ENCODE data around the gene CNTNAP5. TPM values are rescaled to one million over a fixed set of nuclear protein-coding genes. Genes with fewer than 3 reads are reported as not detected.

Gene CNTNAP5
- total and polyA plus RNA-seq, 7 donors = not detected

DNA sequence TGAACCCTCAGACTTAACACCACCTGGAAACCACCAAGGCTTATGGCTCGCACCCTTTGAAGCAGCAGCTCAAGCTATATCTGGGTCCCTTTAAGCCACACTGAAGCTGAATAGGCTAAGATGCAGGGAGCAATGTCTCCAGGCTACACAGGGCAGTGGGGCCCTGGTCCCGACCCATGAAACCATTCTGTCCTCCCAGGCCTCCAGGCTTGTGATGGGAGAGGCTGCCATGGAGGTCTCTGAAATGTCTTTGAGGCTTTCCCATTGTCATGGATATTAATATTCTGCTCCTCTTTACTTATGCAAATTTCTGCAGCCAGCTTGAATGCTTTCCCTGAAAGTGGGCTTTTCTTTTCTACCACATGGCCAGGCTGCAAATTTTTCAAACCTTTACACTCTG lies 608.7 kb downstream of the CNTNAP5 start:
- TF ChIP-seq, protein P1, sequence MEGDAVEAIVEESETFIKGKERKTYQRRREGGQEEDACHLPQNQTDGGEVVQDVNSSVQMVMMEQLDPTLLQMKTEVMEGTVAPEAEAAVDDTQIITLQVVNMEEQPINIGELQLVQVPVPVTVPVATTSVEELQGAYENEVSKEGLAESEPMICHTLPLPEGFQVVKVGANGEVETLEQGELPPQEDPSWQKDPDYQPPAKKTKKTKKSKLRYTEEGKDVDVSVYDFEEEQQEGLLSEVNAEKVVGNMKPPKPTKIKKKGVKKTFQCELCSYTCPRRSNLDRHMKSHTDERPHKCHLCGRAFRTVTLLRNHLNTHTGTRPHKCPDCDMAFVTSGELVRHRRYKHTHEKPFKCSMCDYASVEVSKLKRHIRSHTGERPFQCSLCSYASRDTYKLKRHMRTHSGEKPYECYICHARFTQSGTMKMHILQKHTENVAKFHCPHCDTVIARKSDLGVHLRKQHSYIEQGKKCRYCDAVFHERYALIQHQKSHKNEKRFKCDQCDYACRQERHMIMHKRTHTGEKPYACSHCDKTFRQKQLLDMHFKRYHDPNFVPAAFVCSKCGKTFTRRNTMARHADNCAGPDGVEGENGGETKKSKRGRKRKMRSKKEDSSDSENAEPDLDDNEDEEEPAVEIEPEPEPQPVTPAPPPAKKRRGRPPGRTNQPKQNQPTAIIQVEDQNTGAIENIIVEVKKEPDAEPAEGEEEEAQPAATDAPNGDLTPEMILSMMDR (IDR thresholded peaks at IDR 0.05) = no peak
- H3K27me3 ChIP-seq (ENCODE audit: insufficient read depth in 3 of 3, low read length in 2 of 3) = no peaks in the 10 kb centered on the region
- WGBS, 3 donors = 74 to 90% (median 82%) methylated on average over 2 of the region's 2 CpGs
- intact Hi-C loops (cut with DNase I) = no loop called here
- no peaks in the 10 kb centered on the region for H3K9me3 ChIP-seq
- no peak overlapping the region for H3K27ac ChIP-seq
- ATAC-seq (no peak), DNase-seq (no peak)
- no peaks in the 10 kb centered on the region for H3K4me1 ChIP-seq
- no peak overlapping the region for H3K4me3 ChIP-seq
- no peaks in the 10 kb centered on the region for H3K36me3 ChIP-seq (ENCODE audit: insufficient read depth in 1 of 2, low read depth in 1 of 2)

DNA sequence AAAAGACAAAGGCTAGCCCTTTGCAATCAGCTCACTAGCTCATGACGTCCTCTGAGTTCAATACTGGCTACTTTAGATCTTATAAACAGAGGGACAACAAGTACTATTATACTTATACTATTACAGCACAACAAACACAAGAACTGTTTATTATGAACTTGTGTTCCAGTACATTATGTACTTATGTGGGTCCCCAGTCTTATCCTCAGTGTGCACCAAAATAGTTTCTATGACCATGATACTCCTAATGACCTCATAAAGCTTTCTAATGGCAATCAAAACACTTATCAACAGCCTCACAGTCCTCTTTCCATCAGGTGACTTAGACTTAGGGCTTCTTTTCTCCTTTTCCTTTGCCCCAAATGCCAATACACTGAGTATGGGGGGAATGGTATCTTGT lies 614.4 kb downstream of the CNTNAP5 start:
- Histone ChIP-seq H3K27me3 (ENCODE audit: insufficient read depth in 3 of 3, low read length in 2 of 3) (no peaks in the 10 kb centered on the region), H3K4me1 (no peaks in the 10 kb centered on the region), H3K4me3 (no peak overlapping the region), H3K9me3 (no peaks in the 10 kb centered on the region), H3K36me3 (ENCODE audit: insufficient read depth in 1 of 2, low read depth in 1 of 2) (no peaks in the 10 kb centered on the region), H3K27ac (no peak overlapping the region)
- TF ChIP-seq, protein P1 (IDR thresholded peaks at IDR 0.05) = no peak
- WGBS, 3 donors = 57 to 59% (median 57%) methylated on average over 1 of the region's 1 CpG
- DNase-seq (no peak), ATAC-seq (no peak)
- intact Hi-C loops (cut with DNase I) = no loop called here

DNA sequence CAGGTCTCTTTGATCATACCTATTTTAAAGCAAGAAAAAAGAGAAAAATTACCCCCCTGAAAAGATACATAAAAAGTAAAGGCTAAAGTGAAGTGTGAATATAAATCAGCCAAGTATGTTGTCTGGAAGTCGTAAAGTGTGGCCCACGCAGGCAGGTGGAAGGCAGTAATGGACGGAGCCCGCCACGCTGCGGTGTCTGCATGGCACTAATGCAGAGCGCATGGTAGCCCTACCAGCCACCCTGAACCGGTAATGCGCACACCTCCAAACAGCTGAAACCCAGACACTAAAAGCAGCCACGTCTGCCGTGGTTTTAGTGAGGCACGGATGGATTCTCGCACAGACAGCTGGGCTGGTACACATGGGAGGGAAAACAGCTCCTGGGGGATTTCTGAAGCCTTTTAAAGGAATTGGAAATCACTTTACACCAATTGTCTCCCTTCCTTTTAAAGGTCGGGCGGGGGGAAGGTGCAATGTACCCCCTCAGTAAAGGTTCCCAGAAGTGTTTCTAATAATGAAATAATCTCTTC lies 615.2 kb downstream of the CNTNAP5 start:
- intact Hi-C loops (cut with DNase I) = no loop called here
- H3K27ac ChIP-seq = no peak overlapping the region
- TF ChIP-seq, protein P1 (IDR thresholded peaks at IDR 0.05) = no peak

DNA sequence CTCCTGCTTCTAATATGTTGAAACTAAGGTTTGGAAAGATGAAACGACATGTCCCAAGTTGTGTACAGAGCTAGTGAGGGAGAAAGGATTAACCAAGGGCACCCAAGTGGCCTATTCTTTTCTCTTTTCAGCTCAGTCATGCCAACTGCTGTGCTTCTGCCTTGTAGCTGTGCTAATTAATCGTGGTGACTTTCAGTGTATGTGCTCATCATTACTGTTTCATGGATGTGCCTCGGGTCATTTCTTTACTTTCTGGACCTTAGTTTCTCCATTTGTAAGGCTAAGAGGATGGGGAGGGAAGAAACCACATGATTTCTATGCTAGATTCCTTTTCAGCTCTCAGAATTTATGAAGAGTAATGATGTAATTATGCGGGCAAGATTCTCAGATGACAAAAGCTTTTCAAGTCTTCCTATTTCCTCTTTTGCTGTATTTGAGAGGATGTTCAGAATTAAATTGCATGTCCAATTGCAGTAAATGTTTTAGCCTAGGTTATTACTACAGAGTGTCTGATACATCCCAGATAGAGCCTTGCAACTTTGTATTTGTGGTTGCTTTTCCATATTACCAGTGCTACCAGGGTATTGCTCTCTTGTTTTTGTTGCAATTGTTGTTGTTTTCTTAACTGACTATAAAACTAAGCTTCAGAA lies 621.2 kb downstream of the CNTNAP5 start:
- H3K36me3 ChIP-seq (ENCODE audit: insufficient read depth in 1 of 2, low read depth in 1 of 2) = no peaks in the 10 kb centered on the region
- no peak overlapping the region for H3K4me3 ChIP-seq
- no peaks in the 10 kb centered on the region for H3K4me1 ChIP-seq
- 58 to 74% (median 72%) methylated on average over 4 of the region's 4 CpGs for WGBS, 3 donors
- DNase-seq (no peak), ATAC-seq (no peak)
- H3K9me3 ChIP-seq = no peaks in the 10 kb centered on the region
- H3K27ac ChIP-seq = no peak overlapping the region
- TF ChIP-seq, protein P1 (IDR thresholded peaks at IDR 0.05) = no peak
- intact Hi-C loops (cut with DNase I) = no loop called here
- no peaks in the 10 kb centered on the region for H3K27me3 ChIP-seq (ENCODE audit: insufficient read depth in 3 of 3, low read length in 2 of 3)

More for the DNA sequence above, 615.2 kb downstream of the CNTNAP5 start:
- Histone ChIP-seq H3K4me3 (no peak overlapping the region), H3K36me3 (ENCODE audit: insufficient read depth in 1 of 2, low read depth in 1 of 2) (no peaks in the 10 kb centered on the region), H3K9me3 (no peaks in the 10 kb centered on the region), H3K27me3 (ENCODE audit: insufficient read depth in 3 of 3, low read length in 2 of 3) (no peaks in the 10 kb centered on the region), H3K4me1 (no peaks in the 10 kb centered on the region)
- 60 to 66% (median 62%) methylated on average over 15 of the region's 15 CpGs for WGBS, 3 donors
- no peak for ATAC-seq
- no peak for DNase-seq

DNA sequence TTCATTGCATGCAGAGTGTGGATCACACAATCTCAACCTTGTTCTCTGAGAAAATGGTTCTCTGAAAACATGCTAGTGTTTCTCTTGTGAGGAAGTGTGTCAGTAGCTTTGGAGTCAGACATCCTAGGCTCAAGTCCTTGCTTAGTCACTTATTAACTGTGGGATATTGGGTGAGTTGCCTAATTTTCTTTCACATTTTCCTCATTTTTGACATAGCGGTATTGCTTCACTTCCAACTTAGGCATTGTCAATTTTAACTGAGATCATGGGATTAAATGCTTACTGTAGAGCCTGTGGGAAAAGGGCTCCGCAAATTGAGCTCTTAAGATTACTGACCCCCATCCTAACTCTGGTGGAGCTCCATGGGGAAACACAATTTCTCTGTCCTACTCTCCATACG lies 622.2 kb downstream of the CNTNAP5 start:
- Histone ChIP-seq H3K27ac (no peak overlapping the region), H3K9me3 (no peaks in the 10 kb centered on the region), H3K36me3 (ENCODE audit: insufficient read depth in 1 of 2, low read depth in 1 of 2) (no peaks in the 10 kb centered on the region), H3K27me3 (ENCODE audit: insufficient read depth in 3 of 3, low read length in 2 of 3) (no peaks in the 10 kb centered on the region), H3K4me3 (no peak overlapping the region), H3K4me1 (no peaks in the 10 kb centered on the region)
- TF ChIP-seq, protein P1 (IDR thresholded peaks at IDR 0.05) = no peak
- ATAC-seq (no peak), DNase-seq (no peak)
- WGBS, 3 donors = 82 to 87% (median 82%) methylated on average over 3 of the region's 3 CpGs
- intact Hi-C loops (cut with DNase I) = no loop called here

All from psoas muscle (tissue), 8 donors.